HG03354 (cell line): ENCODE data around the gene TXNRD1.
A peak's percentile ranks its signal among the peaks of the same experiment; 100 is the strongest.

Experiments
- ATAC-seq: cut with Tn5 transposase; IDR thresholded peaks from one replicate; pipeline ENCODE4 v1.9.1; 2021; ENCODE audit warnings: mild to moderate bottlenecking; ENCODE audit not compliant: unreplicated experiment, poor library complexity, severe bottlenecking

Gene TXNRD1

DNA sequence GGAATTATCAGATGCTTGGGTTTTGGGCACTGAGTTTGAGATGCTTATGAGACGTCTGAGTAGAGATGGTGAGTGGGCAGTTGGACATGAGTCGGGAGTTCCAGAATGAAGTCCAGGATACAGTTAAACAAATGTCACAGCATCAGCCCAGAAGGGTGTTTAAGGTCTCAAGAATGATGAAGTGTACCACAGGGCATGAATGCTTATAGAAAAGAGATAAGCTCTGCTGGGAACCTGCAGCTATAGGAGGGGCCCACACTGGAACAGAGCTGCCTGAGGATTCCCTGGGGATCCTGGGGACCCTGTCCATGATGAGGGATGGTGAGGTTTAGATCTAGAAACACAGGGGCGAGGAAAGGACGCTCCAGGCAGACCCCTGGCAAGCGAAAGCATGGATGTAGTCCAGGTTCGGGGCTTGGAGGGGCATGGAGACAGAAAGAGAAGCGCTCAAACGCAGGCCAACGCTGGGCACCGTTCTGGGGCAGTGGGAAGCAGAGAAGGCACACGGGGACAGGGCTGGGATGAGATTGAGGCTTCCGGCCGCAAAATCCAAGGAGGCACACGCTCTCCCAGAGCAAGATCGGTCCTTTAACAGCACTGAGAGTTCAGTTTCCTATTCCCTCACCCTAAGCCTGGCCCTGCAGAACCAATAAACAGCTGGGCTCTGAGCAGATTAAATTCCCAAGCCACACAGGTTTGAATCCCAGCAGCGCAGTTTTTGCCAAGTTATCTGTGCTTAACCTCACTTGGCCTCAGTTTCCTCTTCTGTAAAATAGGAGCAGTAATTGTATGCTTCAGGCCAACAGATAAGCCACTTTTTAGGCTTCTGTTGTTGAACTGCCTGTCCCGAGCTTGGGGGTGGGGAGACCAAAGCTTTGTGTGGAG lies 140.9 kb downstream of the TXNRD1 start:
- ATAC-seq = no peak

DNA sequence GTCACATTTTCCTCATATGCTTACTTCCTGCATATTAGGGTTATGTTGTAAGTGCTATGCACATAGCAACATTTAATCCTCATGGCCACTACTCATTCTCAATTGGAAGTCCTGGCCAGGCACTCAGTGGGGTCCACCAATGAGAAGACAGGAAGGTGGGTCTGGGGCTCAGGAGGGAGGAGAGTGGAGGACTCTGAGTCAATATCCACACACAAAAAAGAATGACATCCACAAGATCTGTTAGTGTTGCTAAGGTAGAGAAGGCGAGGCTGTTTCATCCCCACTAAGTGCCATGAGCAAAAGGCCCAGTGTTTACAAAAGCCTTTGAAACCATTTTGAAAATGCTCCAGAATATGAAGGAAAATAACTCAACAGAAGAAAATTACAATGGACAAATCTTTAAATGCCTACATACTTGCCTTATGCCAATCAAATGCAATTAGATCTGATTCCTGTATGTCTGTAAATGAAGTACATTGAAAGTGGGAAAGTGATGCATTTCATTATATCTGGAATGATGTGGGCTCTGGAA lies 141.9 kb downstream of the TXNRD1 start:
- ATAC-seq = no peak

DNA sequence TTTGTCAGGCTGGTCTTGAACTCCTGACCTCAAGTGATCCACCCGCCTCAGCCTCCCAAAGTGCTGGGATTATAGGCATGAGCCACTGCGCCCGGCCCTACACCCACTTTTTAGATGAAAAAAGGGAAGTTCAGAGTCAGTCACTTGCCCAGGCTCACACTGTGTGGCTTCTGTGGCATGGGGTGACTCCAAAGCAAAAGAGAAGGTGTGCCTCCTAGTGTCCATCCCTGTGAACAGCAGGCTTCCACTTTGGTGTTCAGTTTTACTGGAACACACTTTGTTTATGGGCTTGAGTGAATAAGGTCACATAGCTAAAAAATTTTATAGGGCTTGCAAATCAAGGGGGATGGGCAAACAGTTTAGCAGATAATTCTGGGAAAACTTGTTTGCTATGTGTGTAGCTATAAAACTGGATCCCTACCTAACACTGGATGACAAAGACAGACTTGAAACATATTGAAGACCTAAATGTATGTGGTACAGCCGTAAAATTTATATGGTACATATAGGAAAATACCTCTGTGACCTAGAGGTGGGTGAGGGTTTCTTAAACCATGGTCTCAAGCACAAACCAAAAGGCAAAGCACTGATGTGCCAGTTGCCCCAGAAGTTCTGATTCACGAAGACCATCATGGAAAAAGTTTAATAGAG lies 142.9 kb downstream of the TXNRD1 start:
- ATAC-seq = peak; percentile 87

DNA sequence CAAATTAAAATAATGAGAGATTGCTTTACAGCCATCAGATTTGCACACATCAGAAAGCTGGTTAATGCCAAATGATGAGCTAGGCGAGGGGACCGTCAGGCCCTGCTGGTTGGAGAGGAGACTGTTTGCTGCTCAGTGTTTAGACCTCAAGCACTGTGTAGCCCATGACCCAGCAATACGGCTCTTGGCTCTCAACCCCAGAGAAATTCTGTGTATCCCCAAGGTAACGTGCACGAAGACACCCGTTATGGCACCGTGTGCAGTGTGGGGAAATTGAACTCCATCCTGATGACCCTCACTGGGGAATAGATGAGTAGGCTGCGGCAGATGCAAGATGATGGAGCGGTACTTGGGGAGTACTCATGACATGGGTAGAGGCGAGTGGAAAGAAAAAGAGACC lies 143.6 kb downstream of the TXNRD1 start:
- ATAC-seq = no peak

DNA sequence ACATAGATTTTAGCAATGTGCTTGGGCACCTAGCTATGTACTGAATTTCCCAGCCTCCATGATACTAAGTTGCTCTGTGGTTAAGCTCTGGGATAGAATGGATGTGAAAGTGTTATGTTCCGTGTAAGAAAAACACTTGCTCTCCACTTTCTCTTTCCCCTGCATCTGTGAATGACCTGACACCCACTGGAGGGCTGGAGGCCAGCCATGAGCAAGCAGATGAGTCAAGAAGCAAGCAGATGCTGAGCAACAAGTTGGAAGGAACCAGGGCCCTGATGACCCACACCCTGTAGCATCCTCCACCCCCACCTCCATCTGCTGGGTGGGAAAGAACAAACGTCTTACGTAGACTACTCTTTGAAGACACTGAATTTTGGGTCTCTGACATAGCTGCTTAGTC lies 144.6 kb downstream of the TXNRD1 start:
- no peak for ATAC-seq

DNA sequence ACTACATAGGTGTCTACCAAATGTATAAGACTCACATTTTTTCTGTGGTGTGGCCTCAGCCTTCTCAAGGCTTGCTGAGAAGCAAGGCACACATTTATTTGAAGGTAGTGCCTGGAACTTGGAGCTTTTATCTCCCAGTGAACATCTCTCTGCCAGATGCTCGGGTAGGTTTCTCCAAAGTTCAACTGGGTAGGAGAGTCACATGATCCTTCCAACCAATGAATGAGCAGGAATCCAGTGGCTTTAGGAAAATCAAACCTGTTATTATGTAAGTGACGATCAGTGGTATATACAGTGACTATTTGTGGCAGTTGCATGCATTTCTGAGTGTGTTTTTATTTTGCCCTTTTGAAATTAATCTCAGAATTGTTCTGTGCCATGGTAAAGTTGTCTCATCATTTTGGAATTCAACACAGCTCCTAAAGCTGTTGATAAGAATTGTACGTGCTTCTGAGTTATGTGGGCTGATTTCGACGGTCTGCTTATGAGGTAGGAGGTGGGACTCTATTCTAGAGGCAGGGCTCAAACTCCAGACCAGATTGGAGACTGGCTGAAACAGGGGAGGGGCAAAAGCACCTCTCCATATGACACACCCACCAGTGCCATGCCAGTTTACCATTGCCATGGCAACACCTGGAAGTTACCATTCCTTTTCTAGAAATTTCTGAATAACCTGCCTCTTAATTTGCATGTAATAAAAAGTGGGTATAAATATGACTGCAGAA lies 145.6 kb downstream of the TXNRD1 start:
- ATAC-seq = no peak

DNA sequence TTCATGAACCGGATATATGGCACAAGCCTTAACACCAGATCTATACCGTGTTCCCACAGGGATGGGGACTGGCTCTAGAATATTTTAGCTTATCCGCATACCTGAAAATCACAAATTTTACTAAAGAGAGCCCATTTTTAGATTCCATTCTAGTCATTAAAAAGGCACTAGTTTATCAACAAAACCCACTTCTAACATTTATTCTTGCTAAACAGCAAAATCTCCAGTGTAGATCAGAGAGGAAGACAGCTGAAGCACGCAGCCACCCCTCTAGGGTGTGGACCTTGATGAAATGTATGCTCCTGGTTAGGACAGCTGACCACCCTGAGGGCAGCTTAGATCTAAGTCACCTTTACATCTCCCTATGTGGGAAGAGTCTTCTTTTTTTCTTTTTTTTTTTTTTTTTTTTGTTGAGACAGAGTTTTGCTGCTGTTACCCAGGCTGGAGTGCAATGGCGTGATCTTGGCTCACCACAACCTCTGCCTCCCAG lies 150.4 kb downstream of the TXNRD1 start:
- no peak for ATAC-seq

DNA sequence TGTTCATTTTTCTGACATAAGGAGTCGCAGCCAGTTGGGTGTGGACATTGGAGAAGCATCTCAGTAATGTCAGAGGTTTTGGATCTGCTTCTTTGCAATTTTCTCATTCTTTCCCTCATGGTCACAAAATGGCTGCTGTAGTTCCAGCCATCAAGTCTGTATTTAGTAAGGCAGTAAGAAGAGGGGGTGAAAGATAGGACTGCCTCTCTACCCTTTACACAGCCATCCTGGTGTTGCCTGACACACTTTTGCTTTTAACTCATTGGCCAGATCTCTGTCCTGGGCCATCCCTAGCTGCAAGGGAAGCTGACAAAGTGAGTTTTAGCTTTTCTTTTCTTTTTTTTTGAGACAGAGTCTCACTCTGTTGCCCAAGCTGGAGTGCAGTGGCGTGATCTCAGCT lies 154.1 kb downstream of the TXNRD1 start:
- no peak for ATAC-seq

DNA sequence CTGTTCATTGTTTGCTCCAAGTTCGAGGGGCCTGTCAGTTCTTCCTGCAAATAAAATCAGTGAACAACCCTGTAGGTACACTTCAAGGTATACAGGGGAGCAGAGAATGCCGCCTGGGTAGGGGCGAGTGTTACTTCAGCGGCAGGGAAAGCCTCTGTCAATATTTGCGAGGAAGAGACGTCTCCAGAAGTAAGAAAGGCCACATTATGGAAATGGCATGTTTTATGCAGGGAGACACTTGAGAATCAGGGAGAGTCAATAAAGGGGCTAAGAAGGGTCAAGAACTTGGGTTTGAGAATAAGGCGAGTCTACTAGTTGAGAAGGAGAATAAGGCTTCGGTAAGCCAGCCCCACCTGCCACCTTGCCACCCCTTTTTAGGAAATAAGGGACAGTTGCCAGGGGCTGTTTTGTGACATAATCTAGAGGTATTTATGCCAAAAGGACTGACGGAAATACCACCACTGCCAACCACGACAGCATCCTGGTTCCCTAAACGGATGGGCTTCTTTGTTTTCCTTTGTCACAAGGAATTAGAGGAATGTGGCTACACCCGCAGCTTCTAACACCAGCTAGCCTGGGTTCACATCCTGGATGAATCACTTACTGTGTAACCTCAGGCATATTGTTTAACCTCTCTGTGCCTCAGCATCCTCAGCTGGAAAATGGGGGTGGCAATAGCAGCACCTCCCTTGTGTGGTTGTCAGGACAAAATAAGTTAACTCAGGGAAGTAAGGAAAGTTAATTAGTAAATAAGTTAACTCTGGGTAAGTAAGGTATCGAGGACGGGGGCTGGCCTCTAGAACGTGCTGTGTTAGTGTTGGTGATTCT lies 155.7 kb downstream of the TXNRD1 start:
- ATAC-seq = no peak

DNA sequence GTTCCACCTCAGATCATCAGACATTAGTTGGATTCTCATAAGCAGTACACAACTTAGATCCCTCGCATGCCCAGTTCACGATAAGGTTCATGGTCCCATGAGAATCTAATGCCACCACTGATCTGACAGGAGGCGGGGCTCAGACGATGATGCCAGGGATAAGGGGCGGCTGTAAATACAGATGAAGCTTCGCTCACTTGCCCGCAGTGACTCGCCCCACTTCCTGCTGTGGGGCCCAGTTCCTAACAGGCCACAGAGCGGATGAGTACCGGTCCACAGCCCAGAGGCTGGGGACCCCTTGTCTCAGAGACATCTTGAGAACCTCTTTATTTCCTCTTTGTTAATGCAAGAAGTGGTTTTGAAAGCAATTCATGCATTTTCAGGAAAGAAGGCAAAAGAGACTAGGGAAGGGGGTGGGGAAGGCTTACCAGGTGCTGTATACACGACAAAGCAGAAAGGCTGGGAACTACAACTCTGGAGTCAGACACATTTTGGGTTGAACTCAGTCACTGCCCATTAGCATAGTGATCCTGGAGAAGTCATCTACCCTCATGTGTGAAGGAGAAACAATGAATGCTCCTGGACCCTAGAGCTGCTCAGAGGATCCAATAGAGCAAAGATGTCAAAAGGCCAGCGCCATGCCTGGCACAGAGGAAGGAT lies 156.6 kb downstream of the TXNRD1 start:
- ATAC-seq = no peak

DNA sequence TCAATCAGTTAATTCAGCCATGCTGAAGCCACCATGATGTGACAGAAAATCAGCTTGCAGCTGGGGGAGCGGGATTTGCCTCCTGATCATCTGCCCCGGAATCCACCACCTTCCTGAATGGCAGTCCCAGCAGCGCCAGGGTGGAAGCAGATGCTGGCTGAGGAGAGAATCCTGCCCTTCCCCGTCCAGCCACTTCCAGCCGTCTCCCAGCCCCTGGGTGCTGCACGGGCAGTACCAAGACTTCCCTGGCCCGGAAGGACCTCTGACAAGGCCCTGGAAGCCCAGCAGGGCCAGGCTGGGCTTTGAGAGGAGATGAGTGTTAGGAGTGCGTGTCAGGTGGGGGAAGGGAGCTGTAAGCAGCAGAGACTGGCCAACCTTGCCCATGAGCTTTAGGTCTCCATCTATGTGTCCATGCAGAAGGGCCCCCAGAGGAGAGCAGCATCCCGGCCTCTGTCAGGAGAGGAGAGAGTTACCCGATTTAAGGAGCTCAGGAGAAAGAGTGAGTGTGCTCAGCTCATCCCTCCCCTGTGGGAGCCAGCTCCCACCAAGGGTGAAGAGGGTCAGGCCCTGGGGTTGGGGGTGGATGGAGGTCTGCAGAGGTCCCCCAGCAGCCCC lies 157.2 kb downstream of the TXNRD1 start:
- no peak for ATAC-seq

DNA sequence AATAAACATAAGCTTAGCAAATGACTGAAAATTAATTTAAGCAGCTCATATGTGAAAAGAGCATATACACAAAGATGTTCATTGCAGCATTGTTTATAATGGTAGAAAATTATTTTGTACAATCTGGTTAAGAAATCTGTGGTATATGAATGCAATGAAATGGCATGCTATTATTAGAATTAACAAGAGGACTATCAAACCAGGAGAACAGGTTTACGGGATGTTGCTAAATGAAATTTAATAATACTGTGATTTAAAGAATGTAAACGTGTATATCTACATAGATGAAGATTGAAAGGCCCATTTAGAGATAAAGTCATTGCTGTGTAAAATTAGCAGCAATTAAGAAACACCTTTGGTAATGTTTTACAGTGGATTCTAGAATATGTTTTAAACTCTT lies 158.5 kb downstream of the TXNRD1 start:
- ATAC-seq = no peak

DNA sequence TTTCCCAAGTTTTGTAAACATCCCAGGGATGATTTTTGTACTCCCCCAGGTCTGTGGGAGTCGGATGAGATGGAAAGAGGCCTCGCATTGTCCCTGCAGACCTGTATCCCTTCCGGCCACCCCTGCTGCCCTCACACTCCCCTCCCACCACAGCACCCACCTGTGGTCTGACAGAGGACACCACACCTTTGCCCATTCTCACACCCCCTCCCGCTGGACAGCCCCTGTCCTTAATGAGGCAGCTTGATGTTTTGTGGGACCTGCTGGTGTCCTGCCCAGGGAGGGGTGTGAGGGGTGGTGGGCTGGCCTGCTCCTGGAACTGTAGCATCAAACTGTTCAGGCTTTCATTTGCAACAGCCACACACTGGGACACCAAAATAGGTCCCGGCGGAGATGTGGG lies 159.2 kb downstream of the TXNRD1 start:
- no peak for ATAC-seq

DNA sequence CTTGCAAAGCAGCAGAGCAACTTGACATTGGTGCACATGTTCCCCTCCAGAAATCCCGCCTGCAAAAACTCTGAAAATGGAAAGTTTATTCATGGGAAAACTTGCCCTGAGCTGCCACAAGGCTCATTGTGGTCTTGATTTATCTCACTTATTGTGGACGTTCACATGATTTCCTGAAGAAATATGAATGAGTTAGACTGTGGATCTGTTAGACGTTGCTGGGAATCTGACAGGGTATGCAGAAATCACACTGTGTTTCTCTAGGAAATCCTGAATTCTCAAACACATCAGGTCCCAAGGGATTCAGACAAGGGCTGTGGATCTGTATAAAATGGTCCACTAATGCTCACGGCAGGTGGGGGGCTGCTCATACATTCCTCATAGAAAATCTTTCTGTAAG lies 160.2 kb downstream of the TXNRD1 start:
- ATAC-seq = no peak

DNA sequence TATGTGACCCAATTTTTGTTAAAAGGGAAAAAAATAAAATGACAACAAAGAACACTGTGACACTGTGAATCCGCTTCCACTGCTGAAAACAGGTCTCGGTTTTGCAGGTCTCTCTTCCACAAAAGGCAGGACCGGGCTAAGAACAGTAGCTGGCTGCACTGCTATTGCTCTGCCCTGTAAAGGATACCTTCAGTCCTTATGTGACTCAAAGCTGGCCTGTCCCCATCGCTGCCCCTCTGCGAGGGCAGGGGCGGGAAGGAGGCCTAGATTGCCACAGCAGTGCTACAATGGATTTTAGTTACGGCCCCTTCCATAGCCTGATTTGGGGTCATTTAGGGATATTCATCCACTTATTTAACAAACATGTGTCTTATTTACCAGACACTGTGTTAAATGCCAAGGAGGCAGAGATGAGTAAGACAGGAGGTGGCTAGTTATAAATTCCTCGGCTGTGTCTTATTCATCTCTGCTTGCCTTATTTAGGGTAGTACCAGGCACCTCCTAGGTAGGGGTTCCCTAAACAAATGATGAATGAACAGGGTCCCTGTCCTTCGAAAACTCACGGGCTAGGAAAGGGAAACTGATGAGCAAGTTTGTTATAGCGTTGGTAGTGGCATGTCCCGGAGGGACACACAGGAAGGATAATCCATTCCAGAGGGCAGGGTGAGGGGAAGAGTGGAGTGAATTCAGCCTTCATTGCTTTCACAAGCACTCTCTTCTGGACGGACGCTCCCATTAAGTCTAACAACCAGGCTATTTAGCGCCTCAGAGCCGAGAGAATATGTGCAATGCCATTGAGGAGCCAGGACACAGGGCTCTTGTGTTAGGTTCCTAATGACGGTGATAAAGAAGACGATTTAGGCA lies 161.3 kb downstream of the TXNRD1 start:
- ATAC-seq = no peak

DNA sequence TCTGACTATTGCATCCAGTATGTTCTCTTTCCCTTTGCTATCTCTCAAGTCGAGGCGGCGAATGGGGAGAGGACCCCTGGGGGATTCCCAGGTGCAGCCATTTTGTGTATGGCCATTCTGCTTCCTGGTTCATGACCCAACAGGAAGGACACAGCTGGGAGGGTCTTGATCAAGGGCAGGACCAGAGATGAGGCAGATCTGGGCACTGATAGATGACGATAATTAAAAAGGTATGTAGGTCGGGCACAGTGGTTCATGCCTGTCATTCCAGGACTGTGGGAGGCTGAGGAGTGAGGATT lies 161.9 kb downstream of the TXNRD1 start:
- ATAC-seq = no peak

DNA sequence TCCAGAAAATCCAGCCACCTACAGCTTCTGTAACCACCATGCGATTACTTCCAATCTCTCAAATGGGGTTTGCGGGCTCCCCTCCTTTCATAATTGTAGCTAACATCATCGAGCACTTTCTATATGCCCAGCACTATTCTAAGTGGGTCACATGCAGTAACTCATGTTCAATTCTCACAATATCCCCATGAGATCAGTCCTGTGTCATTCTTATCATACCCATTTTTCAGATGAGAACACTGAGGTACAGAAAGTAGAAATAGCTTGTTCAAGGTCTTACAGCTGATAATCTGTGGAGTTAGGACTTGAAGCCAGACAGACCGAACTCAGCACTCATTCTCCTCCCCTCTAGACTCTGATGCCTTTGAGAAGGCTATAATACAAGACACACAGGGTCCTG lies 162.8 kb downstream of the TXNRD1 start:
- ATAC-seq = no peak

DNA sequence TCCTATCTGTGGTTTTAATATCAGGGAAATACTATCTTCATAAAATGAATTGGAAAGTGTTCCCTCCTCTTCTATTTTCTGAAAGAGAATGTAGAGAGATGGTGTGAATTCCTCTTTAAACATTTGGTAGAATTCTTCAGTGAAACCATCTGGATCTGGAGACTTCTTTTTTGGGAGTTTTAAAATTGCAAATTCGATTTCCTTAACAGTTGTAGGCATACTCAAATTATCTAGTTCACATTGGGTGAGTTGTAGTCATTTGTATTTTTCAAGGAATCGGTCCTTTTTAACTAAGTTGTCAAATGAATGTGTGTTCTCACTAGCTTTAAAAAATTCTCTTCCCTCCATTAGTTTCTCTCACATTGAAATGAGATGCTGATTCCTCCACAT lies 165.8 kb downstream of the TXNRD1 start:
- no peak for ATAC-seq
